Tibial nerve (tissue), 4 donors: Measurements from ENCODE around the gene PEX1. TPM values are rescaled to one million over a fixed set of nuclear protein-coding genes. Genes with fewer than 3 reads are reported as not detected.
"Not testable (repeated sequence)": the region's sequence is repeated elsewhere in the genome, so short reads cannot be mapped to it uniquely, and the experiment has no call there.

Source experiments
- DNase-seq, 2 donors: peaks; one replicate each; pipeline ENCODE4 v3.0.0-alpha.2; 2019; ENCODE audit warnings: low spot score in 2 of 2
- H3K27ac ChIP-seq, 4 donors: fragments of 200-600 bp; sonication (generic) in 3 of 4; one replicate each; pipeline ENCODE4 v1.5.1; 2017 to 2019; ENCODE audit warnings: mild to moderate bottlenecking in 1 of 4
- H3K27me3 ChIP-seq, 2 donors: fragments of 200-600 bp; sonication (generic) in 1 of 2; one replicate each; pipeline versions ENCODE4 v1.5.1 to v1.6.0; 2017 to 2019
- H3K36me3 ChIP-seq, 3 donors: fragments of 200-600 bp; sonication (generic); one replicate each; pipeline ENCODE4 v1.5.1; 2018 to 2019
- H3K4me1 ChIP-seq, 4 donors: fragments of 200-600 bp; sonication (generic) in 3 of 4; one replicate each; pipeline ENCODE4 v1.5.1; 2017 to 2019
- H3K4me3 ChIP-seq, 4 donors: fragments of 200-600 bp; sonication (generic) in 3 of 4; one replicate each; pipeline ENCODE4 v1.5.1; 2017 to 2019; ENCODE audit warnings: mild to moderate bottlenecking in 1 of 4, moderate library complexity in 1 of 4
- H3K9me3 ChIP-seq, 4 donors: fragments of 200-600 bp; sonication (generic) in 3 of 4; one replicate each; pipeline ENCODE4 v1.5.1; 2017 to 2019
- EP300 ChIP-seq, 2 donors: sonication (generic); formaldehyde crosslinking; IDR thresholded peaks; one replicate each; pipeline ENCODE4 v1.6.1; 2017; ENCODE audit warnings: antibody characterized with exemption in 2 of 2, mild to moderate bottlenecking in 1 of 2
- POLR2A ChIP-seq, 2 donors: fragments of 450-650 bp; IDR thresholded peaks; one replicate each; pipeline ENCODE4 v1.6.1; 2017; ENCODE audit warnings: antibody characterized with exemption in 2 of 2, mild to moderate bottlenecking in 2 of 2, moderate library complexity in 2 of 2
- WGBS, 2 donors: methylation state at CpG; one replicate each; pipeline ENCODE4 v1.1.5; 2018; 5-methylcytosine and 5-hydroxymethylcytosine counted together
- total RNA-seq, 4 donors: library from RNA; depleted of rRNA; stranded (reverse); fragments of >200 nt; gene quantifications; one replicate each; pipeline ENCODE4 v1.1.0, GENCODE V29; 2016
- TF ChIP-seq, protein P1 (sequence below), 5 experiments: fragments of 200-600 bp in 3 of 5; fragments of 450-650 bp in 2 of 5; sonication (generic) in 3 of 5; IDR thresholded peaks; one replicate each; pipeline ENCODE4 v1.5.1; 2016 to 2019; ENCODE audit warnings: antibody characterized with exemption in 5 of 5, mild to moderate bottlenecking in 3 of 5, moderate library complexity in 2 of 5

Gene PEX1
- total RNA-seq, 4 donors from 2014 or later = 18.4 to 24.6 (median 20.7) TPM

GRCh38 chr7:92485267-92485892, 42.9 kb downstream of the PEX1 start:
- no peaks in the 10 kb centered on the region for H3K4me1 ChIP-seq
- 89 to 96% methylated on average over 2 of the region's 2 CpGs for WGBS, 2 donors
- TF ChIP-seq, protein P1, sequence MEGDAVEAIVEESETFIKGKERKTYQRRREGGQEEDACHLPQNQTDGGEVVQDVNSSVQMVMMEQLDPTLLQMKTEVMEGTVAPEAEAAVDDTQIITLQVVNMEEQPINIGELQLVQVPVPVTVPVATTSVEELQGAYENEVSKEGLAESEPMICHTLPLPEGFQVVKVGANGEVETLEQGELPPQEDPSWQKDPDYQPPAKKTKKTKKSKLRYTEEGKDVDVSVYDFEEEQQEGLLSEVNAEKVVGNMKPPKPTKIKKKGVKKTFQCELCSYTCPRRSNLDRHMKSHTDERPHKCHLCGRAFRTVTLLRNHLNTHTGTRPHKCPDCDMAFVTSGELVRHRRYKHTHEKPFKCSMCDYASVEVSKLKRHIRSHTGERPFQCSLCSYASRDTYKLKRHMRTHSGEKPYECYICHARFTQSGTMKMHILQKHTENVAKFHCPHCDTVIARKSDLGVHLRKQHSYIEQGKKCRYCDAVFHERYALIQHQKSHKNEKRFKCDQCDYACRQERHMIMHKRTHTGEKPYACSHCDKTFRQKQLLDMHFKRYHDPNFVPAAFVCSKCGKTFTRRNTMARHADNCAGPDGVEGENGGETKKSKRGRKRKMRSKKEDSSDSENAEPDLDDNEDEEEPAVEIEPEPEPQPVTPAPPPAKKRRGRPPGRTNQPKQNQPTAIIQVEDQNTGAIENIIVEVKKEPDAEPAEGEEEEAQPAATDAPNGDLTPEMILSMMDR (IDR thresholded peaks at IDR 0.05) = no peak
- TF ChIP-seq POLR2A (IDR thresholded peaks at IDR 0.05) = no peak
- TF ChIP-seq EP300 (IDR thresholded peaks at IDR 0.05) = no peak
- no peaks in the 10 kb centered on the region for H3K9me3 ChIP-seq
- peaks cover 3 to 80% (median 6%) of the 10 kb centered on the region in 3 donors for H3K36me3 ChIP-seq
- no peak overlapping the region for H3K4me3 ChIP-seq
- H3K27me3 ChIP-seq = no peaks in the 10 kb centered on the region
- H3K27ac ChIP-seq = no peak overlapping the region
- no peak for DNase-seq

DNA sequence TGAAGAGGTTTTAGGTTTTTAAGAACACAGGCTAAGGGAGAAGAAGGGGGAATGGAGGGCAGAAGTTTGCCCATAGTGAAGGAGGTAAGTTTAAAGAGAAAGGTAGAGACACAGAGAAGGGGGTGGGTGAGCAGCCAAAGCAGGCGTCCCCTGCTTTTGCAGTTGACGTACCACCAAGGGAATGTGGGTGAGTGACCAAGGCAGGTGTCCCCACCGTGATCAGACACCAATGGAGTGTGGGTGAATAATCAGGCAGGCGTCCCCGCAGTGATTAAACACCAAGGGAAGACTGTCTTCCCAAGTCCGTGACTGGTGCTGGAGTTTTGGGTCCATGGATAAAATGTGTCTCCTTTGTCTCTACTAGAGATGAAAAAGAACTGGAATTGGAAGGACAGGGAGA, 44.1 kb downstream of the PEX1 start:
- H3K9me3 ChIP-seq, DNase-seq, H3K27ac ChIP-seq, H3K4me1 ChIP-seq, H3K4me3 ChIP-seq, H3K27me3 ChIP-seq: not testable (repeated sequence)
- 93 to 97% methylated on average over 6 of the region's 6 CpGs for WGBS, 2 donors
- peaks cover 2 to 69% (median 3%) of the 10 kb centered on the region in 3 donors for H3K36me3 ChIP-seq

DNA sequence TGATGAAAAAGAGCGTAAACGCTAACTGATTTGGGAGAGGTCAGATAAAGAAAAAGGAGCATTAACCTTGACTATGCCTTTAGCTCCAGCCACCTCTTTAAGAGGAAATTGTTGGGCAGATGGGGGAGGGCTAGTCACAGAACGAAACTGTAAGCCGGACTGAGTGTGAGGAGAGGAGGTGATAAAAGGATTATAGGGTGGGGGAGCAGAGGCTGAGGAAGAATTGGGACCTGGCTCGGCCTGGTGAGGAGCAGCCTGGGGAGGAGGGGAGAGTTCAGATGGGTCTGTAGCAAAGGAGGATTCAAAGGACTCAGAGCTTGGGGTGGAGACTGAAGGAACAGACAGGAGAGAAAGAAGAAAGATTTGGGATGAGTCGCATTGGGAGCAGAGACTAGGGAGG, 44.7 kb downstream of the PEX1 start:
- not testable (repeated sequence) for H3K4me3 ChIP-seq, H3K4me1 ChIP-seq, H3K27me3 ChIP-seq, DNase-seq, H3K27ac ChIP-seq, H3K9me3 ChIP-seq
- WGBS, 2 donors = 66 to 71% methylated on average over 6 of the region's 6 CpGs
- H3K36me3 ChIP-seq = peaks cover 0 to 68% (median 3%) of the 10 kb centered on the region in 3 donors

DNA sequence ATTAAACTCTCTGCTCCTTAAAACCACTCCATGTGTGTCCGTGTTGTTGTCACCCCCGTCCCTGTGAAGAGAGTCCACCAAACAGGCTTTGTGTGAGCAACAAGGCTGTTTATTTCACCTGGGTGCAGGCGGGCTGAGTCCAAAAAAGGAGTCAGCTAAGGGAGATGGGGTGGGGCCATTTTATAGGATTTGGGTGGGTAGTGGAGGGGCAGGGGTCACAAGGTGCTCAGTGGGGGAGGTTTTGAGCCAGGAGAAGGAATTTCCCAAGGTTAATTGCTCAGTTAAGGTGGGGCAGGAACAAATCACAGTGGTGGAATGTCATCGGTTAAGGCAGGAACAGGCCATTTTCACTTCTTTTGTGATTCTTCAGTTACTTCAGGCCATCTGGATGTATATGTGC, 49.2 kb downstream of the PEX1 start:
- H3K4me3 ChIP-seq, H3K27ac ChIP-seq, H3K4me1 ChIP-seq, H3K27me3 ChIP-seq, H3K9me3 ChIP-seq, DNase-seq: not testable (repeated sequence)
- peaks cover 0 to 63% (median 0%) of the 10 kb centered on the region in 3 donors for H3K36me3 ChIP-seq
- 87 to 92% methylated on average over 4 of the region's 4 CpGs for WGBS, 2 donors

DNA sequence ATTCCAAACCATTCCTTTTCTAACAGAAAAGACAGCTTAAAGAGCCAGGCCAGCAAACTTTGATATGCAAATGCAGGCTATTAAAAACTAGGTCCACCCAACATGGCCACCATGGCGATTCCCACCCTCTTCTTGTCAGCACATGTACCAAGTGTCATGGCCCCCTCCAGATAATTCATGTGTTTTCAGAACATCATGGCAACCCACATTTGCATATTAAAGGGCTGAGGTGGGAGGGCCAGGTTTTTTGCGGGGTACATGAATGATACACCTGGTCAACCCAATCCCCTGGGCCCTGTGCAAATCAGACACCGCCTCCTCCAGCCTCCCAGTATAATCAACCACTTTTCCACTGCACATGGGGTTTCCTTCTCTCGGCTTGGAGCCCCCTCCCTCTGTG, 49.6 kb downstream of the PEX1 start:
- Histone ChIP-seq H3K9me3 (no peaks in the 10 kb centered on the region), H3K27me3 (no peaks in the 10 kb centered on the region), H3K27ac (no peak overlapping the region), H3K4me3 (no peak overlapping the region), H3K36me3 (peaks cover 0 to 63% (median 0%) of the 10 kb centered on the region in 3 donors), H3K4me1 (no peaks in the 10 kb centered on the region)
- TF ChIP-seq, protein P1 (IDR thresholded peaks at IDR 0.05) = no peak
- TF ChIP-seq EP300 (IDR thresholded peaks at IDR 0.05) (no peak), POLR2A (IDR thresholded peaks at IDR 0.05) (no peak)
- DNase-seq = no peak
- 89 to 94% methylated on average over 4 of the region's 4 CpGs for WGBS, 2 donors

DNA sequence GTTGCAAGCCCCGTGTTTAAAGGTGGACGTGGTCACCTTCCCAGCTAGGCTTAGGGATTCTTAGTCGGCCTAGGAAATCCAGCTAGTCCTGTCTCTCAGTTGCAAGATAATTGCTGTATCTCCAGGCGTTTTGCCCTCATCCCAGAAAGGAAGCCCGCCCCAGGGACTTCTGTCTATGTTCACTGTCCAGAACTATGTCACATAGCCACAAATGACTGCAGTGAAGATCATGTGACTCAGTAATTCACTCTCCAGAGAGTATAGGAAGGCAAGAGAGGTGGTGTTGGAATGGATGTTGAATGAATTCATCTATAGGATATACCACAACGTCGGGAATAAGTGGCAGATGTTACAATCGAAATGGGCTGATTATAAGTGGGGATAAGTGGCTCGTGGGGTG, 50.2 kb downstream of the PEX1 start:
- no peaks in the 10 kb centered on the region for H3K9me3 ChIP-seq
- TF ChIP-seq POLR2A (IDR thresholded peaks at IDR 0.05) (no peak), EP300 (IDR thresholded peaks at IDR 0.05) (no peak)
- TF ChIP-seq, protein P1 (IDR thresholded peaks at IDR 0.05) = no peak
- H3K27me3 ChIP-seq = no peaks in the 10 kb centered on the region
- no peak for DNase-seq
- 85 to 89% methylated on average over 9 of the region's 9 CpGs for WGBS, 2 donors
- no peaks in the 10 kb centered on the region for H3K4me1 ChIP-seq
- peaks cover 0 to 65% (median 0%) of the 10 kb centered on the region in 3 donors for H3K36me3 ChIP-seq
- H3K27ac ChIP-seq = no peak overlapping the region
- no peak overlapping the region for H3K4me3 ChIP-seq

GRCh38 chr7:92477681-92478080, 50.6 kb downstream of the PEX1 start, which contains the start of gene ERVW-1:
TSS of gene ERVW-1 (minus strand) at chr7:92477946. CDS start at chr7:92470381, 7,565 bp downstream.
- not testable (repeated sequence) for H3K27ac ChIP-seq, H3K9me3 ChIP-seq, H3K4me1 ChIP-seq, DNase-seq, H3K4me3 ChIP-seq, H3K27me3 ChIP-seq
- peaks cover 0 to 67% (median 0%) of the 10 kb centered on the region in 3 donors for H3K36me3 ChIP-seq
- WGBS, 2 donors = 96% methylated on average over 11 of the region's 11 CpGs

DNA sequence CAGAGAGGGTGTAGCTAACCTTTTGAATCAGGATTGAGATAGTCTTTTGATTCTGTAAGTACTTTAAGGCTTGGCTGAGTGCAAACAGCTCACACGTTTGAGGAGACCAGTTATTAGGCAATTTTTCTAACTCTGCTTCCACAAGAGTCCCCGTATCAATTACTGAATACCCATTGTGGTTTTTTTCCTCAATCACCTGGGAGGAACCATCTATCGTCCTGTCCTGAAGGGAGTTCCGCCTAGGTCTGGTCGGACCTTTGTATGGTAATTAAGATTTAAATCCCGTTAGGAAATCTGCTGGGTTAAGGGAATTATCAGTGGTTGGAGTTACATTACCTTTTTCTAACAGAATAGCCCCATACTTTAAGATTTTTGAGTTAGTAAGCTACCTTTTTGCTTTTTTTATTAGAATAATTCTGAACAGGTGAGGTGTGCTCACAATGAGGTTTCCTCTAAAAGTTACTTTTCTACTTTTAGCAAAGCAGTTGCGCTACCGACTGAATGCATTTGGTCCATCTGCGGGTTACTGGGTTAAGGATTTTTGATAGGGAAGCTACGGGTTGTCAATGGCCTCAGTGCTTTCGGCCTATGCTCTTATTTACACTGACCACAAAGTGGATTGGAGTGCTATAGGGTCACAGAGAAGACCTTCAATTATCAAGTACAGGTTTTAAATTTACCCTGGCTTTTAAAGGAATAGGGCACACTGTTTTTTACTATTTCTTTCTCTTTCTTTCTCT, 52.3 kb downstream of the PEX1 start:
- not testable (repeated sequence) for H3K27ac ChIP-seq, H3K4me1 ChIP-seq, H3K9me3 ChIP-seq, H3K4me3 ChIP-seq, DNase-seq, H3K27me3 ChIP-seq
- H3K36me3 ChIP-seq = peaks cover 0 to 75% (median 0%) of the 10 kb centered on the region in 3 donors
- 92 to 93% methylated on average over 11 of the region's 11 CpGs for WGBS, 2 donors

DNA sequence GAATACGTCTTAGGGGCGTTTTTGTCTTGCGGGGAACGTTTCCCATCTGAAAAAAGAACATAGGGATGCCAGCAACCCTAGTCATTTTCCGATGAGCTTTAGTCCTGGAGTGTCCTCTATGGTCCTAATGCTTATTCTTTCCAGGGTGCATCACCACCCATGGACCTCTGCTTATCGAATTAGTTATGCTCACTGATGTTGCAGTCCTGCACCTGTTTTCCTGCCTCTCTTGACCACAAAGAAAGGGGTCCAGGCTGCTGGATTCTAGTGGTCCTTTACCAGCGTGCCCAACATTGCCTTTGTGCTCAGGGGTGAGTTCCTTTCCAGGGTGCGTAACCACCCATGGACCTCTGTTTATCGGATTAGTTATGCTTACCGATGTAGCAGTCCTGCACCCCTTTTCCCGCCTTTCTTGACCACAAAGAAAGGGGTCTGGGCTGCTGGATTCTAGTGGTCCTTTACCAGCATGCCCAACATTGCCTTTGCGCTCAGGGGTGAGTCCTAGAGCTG, 53.0 kb downstream of the PEX1 start:
- not testable (repeated sequence) for H3K4me3 ChIP-seq, H3K9me3 ChIP-seq, H3K4me1 ChIP-seq, H3K27ac ChIP-seq, H3K27me3 ChIP-seq, DNase-seq
- H3K36me3 ChIP-seq = peaks cover 0 to 82% (median 0%) of the 10 kb centered on the region in 3 donors
- 92 to 93% methylated on average over 12 of the region's 12 CpGs for WGBS, 2 donors

- not testable (repeated sequence) for H3K27me3 ChIP-seq, H3K27ac ChIP-seq, H3K9me3 ChIP-seq, H3K4me1 ChIP-seq, DNase-seq, H3K4me3 ChIP-seq
- H3K36me3 ChIP-seq = peaks cover 0 to 92% (median 0%) of the 10 kb centered on the region in 3 donors
- WGBS, 2 donors = 94% methylated on average over 10 of the region's 10 CpGs
Observed at GRCh38 chr7:92473989-92474388, 54.3 kb downstream of the PEX1 start.
